GM08714 (cell line): ENCODE data around the gene DNAH10.

Experiments used
- H3K4me3 ChIP-seq: fragments of 200-500 bp; sonication (Bioruptor generic); 2 replicates; pipeline ENCODE4 v1.5.1; 2014; ENCODE audit warnings: mild to moderate bottlenecking, low read length, inconsistent platforms
- ZNF274 ChIP-seq: IDR thresholded peaks from 2 replicates; pipeline ENCODE4 v1.6.1; 2012; ENCODE audit warnings: mild to moderate bottlenecking, low read depth, low read length

DNAH10 gene

GRCh38 chr12:123923927-123924326 lies 161.8 kb downstream of the DNAH10 start:
- no peak for TF ChIP-seq ZNF274
- no peak overlapping the region for H3K4me3 ChIP-seq

- H3K4me3 ChIP-seq = no peak overlapping the region
- TF ChIP-seq ZNF274 = no peak
These were observed 162.4 kb downstream of the DNAH10 start for GRCh38 chr12:123924539-123924938.

GRCh38 chr12:123928274-123928865 lies 166.3 kb downstream of the DNAH10 start:
- TF ChIP-seq ZNF274 = no peak
- H3K4me3 ChIP-seq = no peak overlapping the region

- H3K4me3 ChIP-seq = no peak overlapping the region
- TF ChIP-seq ZNF274 = no peak
These were observed 166.8 kb downstream of the DNAH10 start for GRCh38 chr12:123928897-123929296.

- TF ChIP-seq ZNF274 = no peak
- H3K4me3 ChIP-seq = no peak overlapping the region
These were observed 168.0 kb downstream of the DNAH10 start for GRCh38 chr12:123929946-123930583.

- TF ChIP-seq ZNF274 = no peak
- H3K4me3 ChIP-seq = no peak overlapping the region
These were observed 169.7 kb downstream of the DNAH10 start for GRCh38 chr12:123931686-123932321.

- TF ChIP-seq ZNF274 = no peak
- H3K4me3 ChIP-seq = no peak overlapping the region
These were observed 171.1 kb downstream of the DNAH10 start for GRCh38 chr12:123933214-123933613.

GRCh38 chr12:123934016-123934620 lies 172.0 kb downstream of the DNAH10 start:
- TF ChIP-seq ZNF274 = no peak
- no peak overlapping the region for H3K4me3 ChIP-seq

- TF ChIP-seq ZNF274 = no peak
- no peak overlapping the region for H3K4me3 ChIP-seq
These were observed 172.7 kb downstream of the DNAH10 start for GRCh38 chr12:123934829-123935228.

- no peak overlapping the region for H3K4me3 ChIP-seq
- no peak for TF ChIP-seq ZNF274
These were observed 173.9 kb downstream of the DNAH10 start for GRCh38 chr12:123935956-123936355.

- no peak for TF ChIP-seq ZNF274
- no peak overlapping the region for H3K4me3 ChIP-seq
These were observed 174.4 kb downstream of the DNAH10 start for GRCh38 chr12:123936471-123936870.

GRCh38 chr12:123936956-123937706 lies 175.0 kb downstream of the DNAH10 start:
- no peak overlapping the region for H3K4me3 ChIP-seq
- TF ChIP-seq ZNF274 = no peak

GRCh38 chr12:123937707-123938591 lies 175.8 kb downstream of the DNAH10 start:
- TF ChIP-seq ZNF274 = no peak
- no peak overlapping the region for H3K4me3 ChIP-seq
